Hematopoietic multipotent progenitor cell treated with erythropoietin and hydrocortisone succinate and interleukin-3 and kit ligand, for 4 days (in vitro differentiated cells): ENCODE data around the gene ZC3H10.
"Not testable (repeated sequence)": the region's sequence is repeated elsewhere in the genome, so short reads cannot be mapped to it uniquely, and the experiment has no call there.

Experiments
- DNase-seq: peaks from one replicate; pipeline ENCODE4 v3.0.0-alpha.2; 2015

ZC3H10 gene

GRCh38 chr12:56156464-56157200 lies 38.6 kb downstream of the ZC3H10 start:
- not testable (repeated sequence) for DNase-seq

- peak; percentile 87 for DNase-seq
These were observed 39.3 kb downstream of the ZC3H10 start for GRCh38 chr12:56157201-56158028.

- DNase-seq: peak; percentile 99
These were observed 40.2 kb downstream of the ZC3H10 start, which contains the start of gene MYL6 for GRCh38 chr12:56158029-56158925. Gene MYL6, plus strand, starts transcription at chr12:56158359. Its CDS starts 43 bp downstream, at chr12:56158402.

GRCh38 chr12:56158926-56159461 lies 40.9 kb downstream of the ZC3H10 start:
- peak; percentile 78 for DNase-seq

- DNase-seq: no peak
These were observed 41.6 kb downstream of the ZC3H10 start for GRCh38 chr12:56159482-56160192.

- DNase-seq: peak; percentile 49
These were observed 42.2 kb downstream of the ZC3H10 start for GRCh38 chr12:56160193-56160763.

- no peak for DNase-seq
These were observed 43.0 kb downstream of the ZC3H10 start for GRCh38 chr12:56160894-56161689.

GRCh38 chr12:56161690-56162351 lies 43.8 kb downstream of the ZC3H10 start:
- DNase-seq: no peak

GRCh38 chr12:56162468-56163290 lies 44.6 kb downstream of the ZC3H10 start:
- DNase-seq: no peak

GRCh38 chr12:56163533-56164344 lies 45.7 kb downstream of the ZC3H10 start:
- no peak for DNase-seq

- no peak for DNase-seq
These were observed 46.3 kb downstream of the ZC3H10 start for GRCh38 chr12:56164345-56164729.

GRCh38 chr12:56165369-56165768 lies 47.3 kb downstream of the ZC3H10 start:
- DNase-seq: no peak

- DNase-seq: no peak
These were observed 51.2 kb downstream of the ZC3H10 start for GRCh38 chr12:56169229-56169759.

- DNase-seq: no peak
These were observed 54.8 kb downstream of the ZC3H10 start for GRCh38 chr12:56172839-56173238.
